PFSK-1 (cell line): ENCODE measurements around the gene ELMO1.

ENCODE experiments used
- FOXP2 ChIP-seq: optimal IDR thresholded peaks from 2 replicates; pipeline ENCODE3; 2011; ENCODE audit warnings: borderline replicate concordance, control low read depth, inconsistent platforms; ENCODE audit not compliant: insufficient read depth; ENCODE audit errors: extremely low read length, extremely low read depth
- POLR2AphosphoS5 ChIP-seq: IDR thresholded peaks from 2 replicates; pipeline ENCODE4 v1.6.1; 2012; ENCODE audit warnings: low read depth, mild to moderate bottlenecking, control low read depth, low read length, moderate library complexity
- REST ChIP-seq, 2 experiments: IDR thresholded peaks; 2 replicates each; pipeline versions ENCODE4 v1.6.1 to v1.8.0; 2011 to 2012; ENCODE audit warnings: low read depth in 2 of 2, low read length in 2 of 2, control low read depth in 1 of 2, inconsistent platforms in 1 of 2, mild to moderate bottlenecking in 1 of 2, moderate library complexity in 1 of 2; ENCODE audit not compliant: insufficient read depth in 1 of 2
- SIN3A ChIP-seq: IDR thresholded peaks from 2 replicates; pipeline ENCODE4 v1.6.1; 2012; ENCODE audit warnings: mild to moderate bottlenecking, low read length, moderate library complexity, borderline replicate concordance; ENCODE audit not compliant: insufficient read depth
- TAF1 ChIP-seq: IDR thresholded peaks from 2 replicates; pipeline ENCODE4 v1.6.1; 2012; ENCODE audit warnings: low read length, control low read depth, borderline replicate concordance; ENCODE audit not compliant: insufficient read depth

The ELMO1 gene

GRCh38 chr7:37092548-37092947 lies 356.1 kb downstream of the ELMO1 start:
- TF ChIP-seq POLR2AphosphoS5 (no peak), SIN3A (no peak)

GRCh38 chr7:37089972-37090371 lies 358.7 kb downstream of the ELMO1 start:
- TF ChIP-seq POLR2AphosphoS5 (no peak), FOXP2 (no peak), REST (IDR thresholded peaks at IDR 0.05; ENCODE audit: insufficient read depth in 1 of 2, low read depth in 2 of 2, low read length in 2 of 2) (no peak), TAF1 (no peak), SIN3A (no peak)

- TF ChIP-seq SIN3A = no peak
- TF ChIP-seq REST (IDR thresholded peaks at IDR 0.05; ENCODE audit: insufficient read depth in 1 of 2, low read depth in 2 of 2, low read length in 2 of 2) = no peak
- no peak for TF ChIP-seq FOXP2
- TF ChIP-seq POLR2AphosphoS5 = no peak
- TF ChIP-seq TAF1 = no peak
These were observed 363.1 kb downstream of the ELMO1 start for GRCh38 chr7:37085600-37085999.

- TF ChIP-seq POLR2AphosphoS5 = no peak
- TF ChIP-seq SIN3A = no peak
- no peak for TF ChIP-seq REST (IDR thresholded peaks at IDR 0.05; ENCODE audit: insufficient read depth in 1 of 2, low read depth in 2 of 2, low read length in 2 of 2)
- TF ChIP-seq FOXP2 = no peak
- TF ChIP-seq TAF1 = no peak
These were observed 364.4 kb downstream of the ELMO1 start for GRCh38 chr7:37084303-37084702.

- no peak for TF ChIP-seq POLR2AphosphoS5
- TF ChIP-seq REST (IDR thresholded peaks at IDR 0.05; ENCODE audit: insufficient read depth in 1 of 2, low read depth in 2 of 2, low read length in 2 of 2) = no peak
- TF ChIP-seq FOXP2 = no peak
- TF ChIP-seq TAF1 = no peak
- TF ChIP-seq SIN3A = no peak
These were observed 365.2 kb downstream of the ELMO1 start for GRCh38 chr7:37083311-37084096.

- no peak for TF ChIP-seq POLR2AphosphoS5
- TF ChIP-seq REST (IDR thresholded peaks at IDR 0.05; ENCODE audit: insufficient read depth in 1 of 2, low read depth in 2 of 2, low read length in 2 of 2) = no peak
- TF ChIP-seq FOXP2 = no peak
- TF ChIP-seq SIN3A = no peak
- no peak for TF ChIP-seq TAF1
These were observed 367.2 kb downstream of the ELMO1 start for GRCh38 chr7:37081436-37081835.
